ENCODE measurements around the gene LMAN2. TPM values are rescaled to one million over a fixed set of nuclear protein-coding genes. Genes with fewer than 3 reads are reported as not detected.
A peak's percentile ranks its signal among the peaks of the same experiment; 100 is the strongest.

Gene LMAN2
- total RNA-seq, result 163 and 198 TPM in 2 replicates
- polyA plus RNA-seq, result 213 and 261 TPM in 2 replicates

GRCh38 chr5:177351392-177352329, at the start of gene LMAN2:
LMAN2 (minus strand) TSS chr5:177351668; CDS start chr5:177351647, 21 bp downstream.
- peak; percentile 93 to 98 for DNase-seq (ENCODE audit: low read depth in 1 of 2, low spot score in 1 of 2)
- H3K27me3 ChIP-seq, result no peaks in the 10 kb centered on the region
- peaks cover 7% of the 10 kb centered on the region for H3K4me1 ChIP-seq (ENCODE audit: low read depth)
- H3K27ac ChIP-seq, result peak within 1 kb of the TSS; percentile 95
- no peak for TF ChIP-seq CTCF (IDR thresholded peaks at IDR 0.05; ENCODE audit: low read depth, low read length)
- H3K4me3 ChIP-seq, result peak within 1 kb of the TSS; percentile 72
- no peaks in the 10 kb centered on the region for H3K9me3 ChIP-seq (ENCODE audit: low read depth)
- H3K36me3 ChIP-seq, result no peaks in the 10 kb centered on the region

- peak in 1 of 2 donors; percentile 65 for DNase-seq (ENCODE audit: low read depth in 1 of 2, low spot score in 1 of 2)
Observed at GRCh38 chr5:177399997-177400868, 48.8 kb upstream of the LMAN2 start, which contains the start of gene PFN3. PFN3 (minus strand) TSS chr5:177400661; CDS start chr5:177400576, 85 bp downstream.

GRCh38 chr5:177397875-177398390, 46.5 kb upstream of the LMAN2 start:
- H3K36me3 ChIP-seq, result no peaks in the 10 kb centered on the region
- peaks cover 23% of the 10 kb centered on the region for H3K27me3 ChIP-seq
- no peak for TF ChIP-seq CTCF (IDR thresholded peaks at IDR 0.05; ENCODE audit: low read depth, low read length)
- no peaks in the 10 kb centered on the region for H3K9me3 ChIP-seq (ENCODE audit: low read depth)
- no peaks in the 10 kb centered on the region for H3K4me1 ChIP-seq (ENCODE audit: low read depth)
- no peak for DNase-seq (ENCODE audit: low read depth in 1 of 2, low spot score in 1 of 2)
- H3K27ac ChIP-seq, result no peak overlapping the region
- H3K4me3 ChIP-seq, result no peak overlapping the region

More at GRCh38 chr5:177399997-177400868, 48.8 kb upstream of the LMAN2 start, which contains the start of gene PFN3:
- no peak within 1 kb of the TSS for H3K27ac ChIP-seq
- no peaks in the 10 kb centered on the region for H3K9me3 ChIP-seq (ENCODE audit: low read depth)
- TF ChIP-seq CTCF (IDR thresholded peaks at IDR 0.05; ENCODE audit: low read depth, low read length), result no peak
- peaks cover 46% of the 10 kb centered on the region for H3K27me3 ChIP-seq
- no peak within 1 kb of the TSS for H3K4me3 ChIP-seq
- H3K4me1 ChIP-seq (ENCODE audit: low read depth), result no peaks in the 10 kb centered on the region
- no peaks in the 10 kb centered on the region for H3K36me3 ChIP-seq

- Histone ChIP-seq H3K27ac (no peak overlapping the region), H3K4me1 (ENCODE audit: low read depth) (no peaks in the 10 kb centered on the region), H3K36me3 (no peaks in the 10 kb centered on the region), H3K4me3 (no peak overlapping the region), H3K9me3 (ENCODE audit: low read depth) (no peaks in the 10 kb centered on the region), H3K27me3 (peaks cover 13% of the 10 kb centered on the region)
- no peak for TF ChIP-seq CTCF (IDR thresholded peaks at IDR 0.05; ENCODE audit: low read depth, low read length)
- DNase-seq (ENCODE audit: low read depth in 1 of 2, low spot score in 1 of 2), result no peak
Observed at GRCh38 chr5:177396807-177397206, 45.3 kb upstream of the LMAN2 start.

- H3K9me3 ChIP-seq (ENCODE audit: low read depth), result no peaks in the 10 kb centered on the region
- H3K27me3 ChIP-seq, result peaks cover 6% of the 10 kb centered on the region
- no peaks in the 10 kb centered on the region for H3K4me1 ChIP-seq (ENCODE audit: low read depth)
- TF ChIP-seq CTCF (IDR thresholded peaks at IDR 0.05; ENCODE audit: low read depth, low read length), result no peak
- DNase-seq (ENCODE audit: low read depth in 1 of 2, low spot score in 1 of 2), result no peak
- H3K27ac ChIP-seq, result no peak overlapping the region
- no peak overlapping the region for H3K4me3 ChIP-seq
- H3K36me3 ChIP-seq, result no peaks in the 10 kb centered on the region
Observed at GRCh38 chr5:177396078-177396477, 44.6 kb upstream of the LMAN2 start.
